H9 (cell line): ENCODE data around the gene CKB. TPM values are rescaled to one million over a fixed set of nuclear protein-coding genes. Genes with fewer than 3 reads are reported as not detected.

Experiments
- DNase-seq: peaks from one replicate; pipeline ENCODE4 v3.0.0-alpha.2; 2017
- H2AFZ ChIP-seq: one replicate; pipeline ENCODE4 v1.6.1; 2013; ENCODE audit warnings: mild to moderate bottlenecking, low read length, control low read depth, moderate library complexity
- H2AK5ac ChIP-seq: 2 replicates; pipeline ENCODE4 v1.6.1; 2013; ENCODE audit warnings: low read length, control low read depth, mixed read lengths; ENCODE audit not compliant: insufficient read length
- H2BK120ac ChIP-seq: one replicate; pipeline ENCODE4 v1.6.1; 2013; ENCODE audit warnings: low read depth, mild to moderate bottlenecking, low read length, control low read depth, inconsistent platforms; ENCODE audit not compliant: poor library complexity, severe bottlenecking
- H2BK12ac ChIP-seq: 2 replicates; pipeline ENCODE4 v1.6.1; 2013; ENCODE audit warnings: low read length, control low read depth, mixed read lengths, low read depth; ENCODE audit not compliant: insufficient read length
- H2BK15ac ChIP-seq: 2 replicates; pipeline ENCODE4 v1.6.1; 2013; ENCODE audit warnings: low read depth, low read length, control low read depth
- H2BK20ac ChIP-seq: one replicate; pipeline ENCODE4 v1.6.1; 2013; ENCODE audit warnings: low read depth, mild to moderate bottlenecking, low read length, control low read depth, inconsistent platforms; ENCODE audit not compliant: poor library complexity, severe bottlenecking
- H2BK5ac ChIP-seq: 2 replicates; pipeline ENCODE4 v1.6.1; 2013; ENCODE audit warnings: low read length, control low read depth, mixed read lengths; ENCODE audit not compliant: insufficient read length
- H3K14ac ChIP-seq: 2 replicates; pipeline ENCODE4 v1.6.1; 2013; ENCODE audit warnings: low read length, control low read depth; ENCODE audit not compliant: insufficient read depth
- H3K18ac ChIP-seq: 2 replicates; pipeline ENCODE4 v1.6.1; 2013; ENCODE audit warnings: low read depth, mild to moderate bottlenecking, mixed read lengths, low read length, control low read depth; ENCODE audit not compliant: insufficient read length
- H3K23ac ChIP-seq: 2 replicates; pipeline ENCODE4 v1.6.1; 2013; ENCODE audit warnings: low read length, control low read depth, mixed read lengths, low read depth; ENCODE audit not compliant: insufficient read length
- H3K23me2 ChIP-seq: 2 replicates; pipeline ENCODE4 v1.6.1; 2013; ENCODE audit warnings: low read depth, mild to moderate bottlenecking, mixed read lengths, low read length, control low read depth; ENCODE audit not compliant: insufficient read length, poor library complexity, severe bottlenecking
- H3K27ac ChIP-seq: 2 replicates; pipeline ENCODE4 v1.5.1; 2013; ENCODE audit warnings: low read length, control low read depth, mixed read lengths, low read depth; ENCODE audit not compliant: insufficient read length
- H3K27me3 ChIP-seq: 2 replicates; pipeline ENCODE4 v1.6.1; 2013; ENCODE audit warnings: low read length, control low read depth, inconsistent platforms; ENCODE audit not compliant: insufficient read depth
- H3K4ac ChIP-seq: 2 replicates; pipeline ENCODE4 v1.6.1; 2013; ENCODE audit warnings: low read depth, mild to moderate bottlenecking, control low read depth, inconsistent platforms, low read length, moderate library complexity
- H3K4me1 ChIP-seq: 2 replicates; pipeline ENCODE4 v1.6.1; 2013; ENCODE audit warnings: low read length, control low read depth, inconsistent platforms; ENCODE audit not compliant: insufficient read depth
- H3K4me2 ChIP-seq: 2 replicates; pipeline ENCODE4 v1.6.1; 2013; ENCODE audit warnings: low read length, control low read depth, mixed read lengths; ENCODE audit not compliant: insufficient read length, insufficient read depth
- H3K56ac ChIP-seq: 2 replicates; pipeline ENCODE4 v1.6.1; 2013; ENCODE audit warnings: low read depth, mild to moderate bottlenecking, mixed read lengths, low read length, control low read depth; ENCODE audit not compliant: insufficient read length
- H3K79me1 ChIP-seq: 2 replicates; pipeline ENCODE4 v1.6.1; 2013; ENCODE audit warnings: low read depth, mild to moderate bottlenecking, moderate library complexity, low read length, control low read depth, inconsistent platforms; ENCODE audit not compliant: insufficient read depth, poor library complexity, severe bottlenecking
- H3K79me2 ChIP-seq: 2 replicates; pipeline ENCODE4 v1.6.1; 2013; ENCODE audit warnings: low read length, control low read depth, inconsistent platforms; ENCODE audit not compliant: insufficient read depth
- H3K9ac ChIP-seq: 2 replicates; pipeline ENCODE4 v1.6.1; 2013; ENCODE audit warnings: low read length, control low read depth, mixed read lengths; ENCODE audit not compliant: insufficient read length; ENCODE audit errors: extremely low read depth
- H3K9me3 ChIP-seq: one replicate; pipeline ENCODE4 v1.6.1; 2013; ENCODE audit warnings: low read depth, low read length, inconsistent platforms; ENCODE audit not compliant: control insufficient read depth
- H3T11ph ChIP-seq: one replicate; pipeline ENCODE4 v1.6.1; 2013; ENCODE audit warnings: mild to moderate bottlenecking, low read length, control low read depth, inconsistent platforms
- H4K20me1 ChIP-seq: one replicate; pipeline ENCODE4 v1.6.1; 2013; ENCODE audit not compliant: control insufficient read depth, insufficient read length, insufficient read depth
- H4K5ac ChIP-seq: 2 replicates; pipeline ENCODE4 v1.6.1; 2013; ENCODE audit warnings: low read depth, mild to moderate bottlenecking, mixed read lengths, low read length, control low read depth; ENCODE audit not compliant: insufficient read length
- H4K8ac ChIP-seq: replicated peaks from 2 replicates; pipeline ENCODE4 v1.6.1; 2013; ENCODE audit warnings: low read length, control low read depth, mixed read lengths, low read depth; ENCODE audit not compliant: insufficient read length
- H4K91ac ChIP-seq: 2 replicates; pipeline ENCODE4 v1.6.1; 2013; ENCODE audit warnings: low read depth, mild to moderate bottlenecking, moderate library complexity, mixed read lengths, low read length, control low read depth; ENCODE audit not compliant: insufficient read length
- H3K27ac Mint-ChIP-seq, 3 experiments: 2 replicates in 2 of 3; 3 replicates in 1 of 3; pipeline ENCODE4 v1.8.0; 2020 to 2021; ENCODE audit warnings: mixed read lengths in 3 of 3, mild to moderate bottlenecking in 1 of 3, moderate library complexity in 1 of 3
- H3K27me3 Mint-ChIP-seq: 2 replicates; pipeline ENCODE4 v1.8.0; 2021; ENCODE audit warnings: low read depth, mild to moderate bottlenecking, moderate library complexity, mixed read lengths
- H3K36me3 Mint-ChIP-seq, 3 experiments: 2 replicates in 2 of 3; 3 replicates in 1 of 3; pipeline ENCODE4 v1.8.0; 2020 to 2021; ENCODE audit warnings: low read depth in 3 of 3, mixed read lengths in 3 of 3; ENCODE audit not compliant: insufficient read depth in 1 of 3
- H3K4me1 Mint-ChIP-seq, 2 experiments: 2 replicates each; pipeline ENCODE4 v1.8.0; 2020; ENCODE audit warnings: mixed read lengths in 2 of 2
- H3K4me3 Mint-ChIP-seq, 2 experiments: 2 replicates in 1 of 2; 3 replicates in 1 of 2; pipeline ENCODE4 v1.8.0; 2020 to 2021; ENCODE audit warnings: mild to moderate bottlenecking in 2 of 2, mixed read lengths in 2 of 2, moderate library complexity in 1 of 2
- H3K9me3 Mint-ChIP-seq, 2 experiments: 2 replicates in 1 of 2; 3 replicates in 1 of 2; pipeline ENCODE4 v1.8.0; 2020; ENCODE audit warnings: mild to moderate bottlenecking in 2 of 2, mixed read lengths in 2 of 2, moderate library complexity in 1 of 2
- CTCF ChIP-seq: fragments of 200-600 bp; sonication (generic); conservative IDR thresholded peaks from 3 replicates; pipeline ENCODE4 v1.8.0; 2021; ENCODE audit warnings: antibody characterized with exemption, mild to moderate bottlenecking
- WGBS: extraction: QIAGEN DNeasy Blood & Tissue Kit; methylation state at CpG from one replicate; pipeline ENCODE4 v1.1.7; 2013; ENCODE audit warnings: missing lambda C conversion rate, low lambda C conversion rate, mixed read lengths; ENCODE audit not compliant: insufficient read length; ENCODE audit errors: extremely low coverage; 5-methylcytosine and 5-hydroxymethylcytosine counted together
- total RNA-seq: library from RNA; stranded (reverse); gene quantifications from 2 replicates; pipeline ENCODE4 v1.2.1, GENCODE V29; 2021

Gene CKB
- total RNA-seq, 1 experiment from 2014 or later: 517 TPM

- no peak overlapping the region for H3K4me3 Mint-ChIP-seq
- H2BK20ac ChIP-seq: no peak overlapping the region
- no peaks in the 10 kb centered on the region for H3K9me3 Mint-ChIP-seq
- H3K79me1 ChIP-seq: no peaks in the 10 kb centered on the region
- H3K27me3 ChIP-seq: no peaks in the 10 kb centered on the region
- peaks cover 6% of the 10 kb centered on the region for H3K23me2 ChIP-seq
- DNase-seq: no peak
- no peak overlapping the region for H3K4ac ChIP-seq
- H3K14ac ChIP-seq: no peak overlapping the region
- no peaks in the 10 kb centered on the region for H3K9me3 ChIP-seq
- no peak overlapping the region for H4K5ac ChIP-seq
- no peaks in the 10 kb centered on the region; the same call in 1 of the 2 replicates for H3K27me3 Mint-ChIP-seq
- no peak overlapping the region for H2BK12ac ChIP-seq
- peaks cover 11 to 19% (median 18%) of the 10 kb centered on the region in 3 experiments for H3K36me3 Mint-ChIP-seq
- peaks cover 13 to 33% of the 10 kb centered on the region in 2 experiments for H3K4me1 Mint-ChIP-seq
- no peak overlapping the region for H4K8ac ChIP-seq
- no peak overlapping the region for H2AFZ ChIP-seq
- no peak overlapping the region for H3K23ac ChIP-seq
- H4K91ac ChIP-seq: no peak overlapping the region
- H3K4me1 ChIP-seq: no peaks in the 10 kb centered on the region
- H3K9ac ChIP-seq: no peak overlapping the region
- TF ChIP-seq CTCF: no peak
- no peak overlapping the region for H2AK5ac ChIP-seq
- no peak overlapping the region for H3K4me2 ChIP-seq
- no peak overlapping the region for H3K56ac ChIP-seq
- peaks cover 3% of the 10 kb centered on the region for H4K20me1 ChIP-seq
- no peaks in the 10 kb centered on the region for H3K79me2 ChIP-seq
- H3T11ph ChIP-seq: no peak overlapping the region
- no peak overlapping the region for H2BK15ac ChIP-seq
- H3K18ac ChIP-seq: no peak overlapping the region
- no peak overlapping the region for H2BK120ac ChIP-seq
- WGBS: no CpG with 5 or more reads among the region's 10 CpGs
- H2BK5ac ChIP-seq: no peak overlapping the region
- H3K27ac Mint-ChIP-seq: peak overlapping the region in 2 of 3 experiments; percentile 59 to 69; a peak in 2 of 7 replicates
- H3K27ac ChIP-seq: no peak overlapping the region
These were observed 5.5 kb downstream of the CKB start for GRCh38 chr14:103517174-103517566.
